HG03432 (cell line): ENCODE data around the gene ADAMTS19.
A peak's percentile ranks its signal among the peaks of the same experiment; 100 is the strongest.
"Not testable (repeated sequence)": the region's sequence is repeated elsewhere in the genome, so short reads cannot be mapped to it uniquely, and the experiment has no call there.

Experiments
- ATAC-seq: cut with Tn5 transposase; IDR thresholded peaks from one replicate; pipeline ENCODE4 v1.9.1; 2021; ENCODE audit warnings: mild to moderate bottlenecking, moderate library complexity; ENCODE audit not compliant: unreplicated experiment

ADAMTS19 gene

DNA sequence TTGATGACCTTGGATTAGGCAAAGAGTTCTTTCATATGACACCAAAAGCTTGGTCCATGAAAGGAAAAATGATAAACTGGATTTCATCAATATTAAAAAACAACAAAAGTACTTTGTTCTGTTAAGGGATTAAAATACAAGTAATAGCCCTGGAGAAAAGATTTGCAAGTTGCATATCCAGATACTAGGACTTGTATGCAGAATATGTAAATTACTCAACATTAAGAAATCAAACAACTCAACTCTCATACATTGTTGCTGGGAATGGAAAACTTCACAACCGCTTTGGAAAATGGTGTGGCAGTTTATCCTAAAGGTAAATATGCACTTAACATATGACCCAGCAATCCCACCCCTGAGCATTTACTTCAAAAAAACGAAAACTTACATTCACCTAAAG is 112.0 kb downstream of the ADAMTS19 start:
- ATAC-seq = no peak

DNA sequence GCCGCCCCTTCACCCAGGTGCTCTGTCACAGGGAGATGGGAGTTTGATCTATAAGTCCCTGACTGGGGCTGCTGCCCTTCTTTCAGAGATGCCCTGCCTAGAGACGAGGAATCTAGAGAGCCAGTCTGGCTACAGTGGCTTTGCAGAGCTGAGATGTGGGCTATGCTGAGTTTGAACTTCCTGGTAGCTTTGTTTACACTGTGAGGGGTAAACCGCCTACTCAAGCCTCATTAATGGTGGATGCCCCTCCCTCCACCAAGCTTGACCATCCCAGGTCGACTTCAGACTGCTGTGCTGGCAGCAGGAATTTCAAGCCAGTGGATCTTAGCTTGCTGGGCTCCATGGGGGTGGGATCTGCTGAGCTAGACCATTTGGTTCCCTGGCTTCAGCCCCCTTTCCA is 124.4 kb downstream of the ADAMTS19 start:
- not testable (repeated sequence) for ATAC-seq

DNA sequence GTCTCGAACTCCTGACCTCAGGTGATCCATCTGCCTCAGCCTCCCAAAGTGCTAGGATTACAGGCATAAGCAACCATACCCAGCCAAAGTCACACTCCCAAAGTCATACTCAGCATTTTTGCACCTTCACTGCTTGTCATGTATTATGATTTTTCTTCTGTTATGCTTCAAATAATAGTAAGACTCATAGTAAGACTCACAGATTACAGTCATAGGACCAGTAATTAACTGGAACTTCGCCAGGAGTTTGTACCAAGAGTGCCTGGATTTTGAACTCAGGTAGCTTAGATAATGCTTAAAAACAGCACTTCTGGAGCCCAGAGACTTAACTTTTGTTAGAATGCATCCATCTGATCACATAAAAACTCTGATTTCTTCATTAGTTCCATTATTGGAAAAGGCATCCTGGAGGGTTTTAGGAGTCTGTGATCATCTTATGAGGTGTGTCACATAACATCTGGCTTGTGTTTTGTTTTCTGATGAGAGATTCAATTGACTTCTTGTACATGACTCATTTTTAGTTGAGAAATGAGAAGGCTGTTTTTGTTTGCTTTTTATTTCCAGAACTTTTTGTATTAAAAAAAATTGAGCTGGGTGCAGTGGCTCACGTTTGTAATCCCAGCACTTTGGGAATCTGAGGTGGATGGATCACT is 131.5 kb downstream of the ADAMTS19 start:
- no peak for ATAC-seq

DNA sequence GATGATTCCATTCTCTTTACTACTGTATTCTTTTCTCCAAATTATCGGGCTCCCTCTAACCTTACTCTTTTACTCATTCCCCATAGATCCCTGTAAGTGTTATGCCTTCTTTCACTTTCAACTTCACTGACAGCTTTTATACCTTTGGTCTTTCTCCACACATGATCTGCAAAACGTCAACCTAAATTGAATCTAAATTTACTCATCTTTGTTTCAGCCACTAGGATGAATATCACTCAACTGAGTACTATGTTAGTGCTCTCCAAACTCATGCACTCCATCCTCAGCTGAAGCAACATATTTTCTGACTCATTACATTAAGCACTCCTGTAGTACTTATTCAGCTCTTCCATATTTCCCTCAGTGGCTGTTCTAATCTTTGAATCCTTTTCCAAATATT is 133.4 kb downstream of the ADAMTS19 start:
- no peak for ATAC-seq

DNA sequence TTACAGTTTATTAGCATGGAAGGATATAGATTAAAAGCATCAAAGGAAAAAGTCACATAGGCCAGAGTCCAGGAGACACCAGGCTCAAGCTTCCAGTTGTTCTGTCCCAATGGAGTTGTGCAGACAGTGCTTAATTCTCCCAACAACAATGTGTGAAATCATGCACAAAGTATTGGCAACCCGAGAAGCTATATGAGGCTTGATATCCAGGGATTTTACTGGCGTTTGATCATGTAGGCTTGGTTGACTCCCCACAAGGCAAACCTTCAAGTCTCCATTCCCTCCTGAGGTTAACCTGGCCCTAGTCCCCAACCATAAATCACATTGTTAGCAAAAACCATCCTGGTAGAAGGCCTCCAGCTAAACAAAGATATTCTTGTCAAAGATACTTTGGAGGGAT is 141.5 kb downstream of the ADAMTS19 start:
- ATAC-seq = no peak

DNA sequence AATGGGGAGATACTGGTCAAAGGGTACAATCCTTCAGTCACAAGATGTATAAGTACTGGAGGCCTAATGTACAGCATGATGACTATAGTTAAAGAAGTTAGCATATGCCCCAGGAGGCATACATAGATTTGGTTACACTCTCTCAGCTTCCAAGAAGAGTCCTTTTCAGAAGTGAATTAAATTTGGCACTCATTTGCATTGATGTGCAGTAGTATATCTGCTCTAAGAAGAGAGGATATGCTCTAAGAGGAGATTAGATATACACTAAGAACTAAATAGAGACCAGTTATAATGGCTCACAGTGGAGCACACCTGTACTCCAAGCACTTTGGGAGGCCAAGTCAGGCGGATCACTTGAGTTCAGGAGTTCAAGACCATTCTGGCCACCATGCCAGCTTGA is 148.3 kb downstream of the ADAMTS19 start:
- no peak for ATAC-seq

DNA sequence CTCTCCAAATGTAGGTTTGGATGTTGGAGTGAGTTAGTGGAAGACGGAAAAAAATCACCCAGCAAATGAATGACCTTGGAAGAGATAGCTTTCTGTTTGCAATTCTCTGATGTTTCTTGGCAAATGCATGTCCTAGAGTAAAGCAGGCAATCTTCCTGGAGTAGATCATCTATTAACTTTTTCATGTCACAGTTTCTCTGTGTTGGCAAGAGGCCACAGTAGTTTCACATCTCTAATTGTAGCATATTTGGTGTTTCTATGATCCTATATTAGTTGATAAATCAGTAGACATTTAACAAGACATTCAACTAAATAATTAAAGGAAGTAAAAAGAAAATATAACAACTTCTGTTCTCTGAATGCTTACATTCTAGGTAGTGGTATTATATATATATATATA is 149.6 kb downstream of the ADAMTS19 start:
- peak; percentile 82 for ATAC-seq

DNA sequence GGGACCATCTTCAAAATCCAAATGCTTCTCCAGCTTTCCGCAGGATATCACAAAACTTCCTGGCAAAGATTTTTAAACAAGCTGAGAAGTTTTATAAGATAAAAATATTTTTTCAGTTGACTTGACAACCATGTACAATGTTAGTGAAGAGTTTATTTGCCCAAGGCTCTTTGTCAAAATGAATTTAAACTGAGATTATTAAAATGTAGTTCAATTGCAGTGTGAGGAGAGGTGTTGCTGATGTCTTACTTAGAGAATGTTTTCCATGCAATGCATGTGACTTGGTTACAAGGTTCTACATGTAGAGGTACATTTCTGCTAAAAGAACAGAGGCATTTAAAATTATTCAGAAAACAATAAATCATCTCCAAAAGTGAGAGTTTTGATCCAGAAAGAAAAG is 156.4 kb downstream of the ADAMTS19 start:
- ATAC-seq = no peak

DNA sequence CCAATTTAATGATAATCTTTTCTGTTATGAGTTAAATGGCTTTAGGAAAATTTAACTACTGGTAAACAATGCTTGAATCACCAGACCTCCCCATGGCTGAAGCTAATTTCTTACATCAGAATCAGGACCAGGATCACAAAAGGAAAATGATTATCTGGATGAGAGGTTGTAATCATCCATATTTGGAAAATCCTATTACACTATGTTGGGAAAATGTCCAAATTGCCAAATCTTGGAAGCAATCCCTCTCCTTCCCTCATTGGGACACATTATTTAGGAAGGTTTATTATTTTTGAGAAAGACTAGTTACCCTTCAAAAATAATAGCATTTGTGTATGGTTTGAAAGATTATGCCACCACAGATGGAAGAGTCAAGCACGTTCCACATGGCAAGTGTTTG is 157.1 kb downstream of the ADAMTS19 start:
- ATAC-seq = no peak

DNA sequence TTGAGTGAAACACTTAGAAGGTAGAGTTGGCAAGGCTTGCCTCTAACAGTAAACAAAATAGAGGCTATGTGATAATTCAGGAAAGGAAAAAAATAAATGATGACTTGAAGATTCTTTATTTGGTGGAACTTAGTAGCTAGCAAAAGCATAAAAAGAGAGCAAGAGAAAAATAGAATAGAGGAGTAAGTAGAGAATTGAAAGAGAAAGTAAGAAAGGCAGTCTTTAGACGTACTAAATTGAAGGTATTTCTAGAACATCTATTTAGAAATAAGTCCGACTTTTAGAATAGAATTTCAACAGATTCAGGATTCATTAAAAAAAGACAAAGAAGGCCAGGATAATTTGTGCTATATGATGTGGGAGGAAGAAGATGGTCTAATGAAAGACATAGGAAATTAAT is 159.7 kb downstream of the ADAMTS19 start:
- ATAC-seq = no peak

DNA sequence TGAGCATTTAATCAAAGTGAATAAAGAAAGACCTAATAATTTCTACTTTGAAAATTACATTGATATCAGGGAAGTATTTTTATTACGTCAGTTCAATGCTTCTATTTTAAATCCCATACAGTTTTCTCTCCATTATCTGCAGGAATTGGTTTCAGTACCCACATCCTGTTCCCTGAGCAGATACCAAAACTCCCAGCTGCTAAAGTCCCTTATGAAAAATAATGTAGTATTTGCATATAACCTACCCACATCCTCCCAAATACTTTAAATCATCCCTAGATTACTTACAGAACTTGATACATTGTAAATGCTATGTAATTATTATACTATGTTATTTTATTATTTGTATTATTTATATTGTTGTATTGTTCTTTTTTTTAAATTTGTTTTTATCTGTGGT is 162.4 kb downstream of the ADAMTS19 start:
- no peak for ATAC-seq

DNA sequence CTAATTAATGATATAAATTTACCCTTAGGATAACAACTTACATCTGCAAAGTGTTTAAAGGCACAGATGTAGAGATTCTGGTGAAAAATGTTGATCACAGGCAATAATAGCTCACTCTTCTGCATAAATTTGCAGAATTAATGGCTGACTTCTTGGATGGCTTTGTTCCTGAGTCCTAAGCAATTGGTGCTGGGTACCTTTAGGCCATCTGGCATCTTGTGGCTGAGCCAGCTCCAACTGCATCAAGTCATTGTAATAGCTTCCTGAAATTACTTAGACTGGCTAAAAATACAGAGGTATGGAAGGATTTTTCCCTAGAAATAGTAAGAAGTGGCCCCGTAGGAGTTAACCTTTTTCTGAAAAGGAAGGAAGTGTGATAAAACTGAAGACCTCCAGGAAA is 169.5 kb downstream of the ADAMTS19 start:
- no peak for ATAC-seq

DNA sequence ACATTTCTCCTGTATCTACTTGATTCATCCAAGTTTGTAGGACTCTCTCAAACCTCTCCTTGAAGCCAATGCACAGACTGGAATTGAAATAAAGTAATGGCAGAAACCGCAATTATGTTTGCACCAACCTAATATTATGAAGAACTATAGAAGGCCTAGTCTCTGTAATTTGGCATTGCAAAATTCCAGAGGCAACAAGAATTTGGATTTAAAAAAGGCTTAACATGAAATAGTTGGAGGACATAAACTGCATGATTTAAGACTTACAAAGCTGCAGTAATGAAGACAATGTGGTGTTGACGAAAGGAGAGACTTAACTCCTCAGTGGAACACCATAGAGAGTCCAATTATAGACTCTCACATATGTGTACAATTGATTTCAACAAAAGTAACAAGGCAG is 170.0 kb downstream of the ADAMTS19 start:
- ATAC-seq = no peak

DNA sequence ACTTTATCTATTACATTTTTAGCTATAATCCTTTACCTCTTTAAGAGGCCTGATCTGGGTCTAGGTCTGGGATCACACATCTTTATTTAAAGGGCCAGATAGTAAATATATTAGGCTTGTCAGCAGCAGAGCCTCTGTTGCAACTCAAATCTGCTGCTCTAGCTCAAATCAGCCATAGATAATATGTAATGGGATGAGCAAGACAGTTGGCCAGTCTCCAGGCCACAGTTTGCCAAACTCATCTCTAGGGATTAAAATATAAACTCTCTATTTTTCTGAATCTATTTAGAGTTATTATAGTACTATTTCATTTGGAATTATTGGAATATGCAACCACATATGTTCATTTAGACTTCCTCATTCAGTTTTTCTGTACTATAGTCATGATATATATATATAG is 171.9 kb downstream of the ADAMTS19 start:
- no peak for ATAC-seq

DNA sequence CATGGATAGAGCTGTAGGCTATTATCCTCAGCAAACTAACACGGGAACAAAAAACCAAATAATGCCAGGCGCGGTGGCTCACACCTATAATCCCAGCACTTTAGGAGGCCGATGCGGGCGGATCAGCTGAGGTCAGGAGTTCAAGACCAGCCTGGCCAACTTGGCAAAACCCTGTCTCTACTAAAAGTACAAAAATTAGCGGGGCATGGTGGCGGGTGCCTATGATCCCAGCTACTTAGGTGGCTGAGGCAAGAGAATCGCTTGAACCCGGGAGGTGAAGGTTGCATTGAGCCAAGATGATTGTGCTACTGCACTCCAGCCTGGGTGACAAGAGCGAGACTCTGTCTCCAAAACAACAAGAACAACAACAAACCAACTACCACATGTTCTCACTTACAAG is 177.4 kb downstream of the ADAMTS19 start:
- ATAC-seq = not testable (repeated sequence)

DNA sequence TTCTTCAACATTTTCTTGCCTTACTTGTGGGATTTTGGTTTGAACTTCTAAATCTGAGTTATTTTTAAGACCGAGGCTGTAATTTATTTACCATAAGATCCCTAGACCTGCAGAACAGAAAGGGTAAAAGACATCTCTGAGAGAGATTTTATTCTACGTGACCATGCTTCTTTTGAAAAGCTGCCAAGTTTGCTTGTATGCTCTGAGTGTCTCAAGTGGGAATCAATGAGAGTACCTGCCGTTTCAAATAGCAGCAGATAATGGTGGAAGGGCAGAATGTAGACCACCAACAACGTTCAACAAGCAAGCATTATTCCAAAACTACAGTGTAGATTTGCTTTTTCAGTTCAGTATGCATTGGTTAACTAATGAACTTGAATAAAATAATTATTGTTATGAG is 179.2 kb downstream of the ADAMTS19 start:
- ATAC-seq = no peak

DNA sequence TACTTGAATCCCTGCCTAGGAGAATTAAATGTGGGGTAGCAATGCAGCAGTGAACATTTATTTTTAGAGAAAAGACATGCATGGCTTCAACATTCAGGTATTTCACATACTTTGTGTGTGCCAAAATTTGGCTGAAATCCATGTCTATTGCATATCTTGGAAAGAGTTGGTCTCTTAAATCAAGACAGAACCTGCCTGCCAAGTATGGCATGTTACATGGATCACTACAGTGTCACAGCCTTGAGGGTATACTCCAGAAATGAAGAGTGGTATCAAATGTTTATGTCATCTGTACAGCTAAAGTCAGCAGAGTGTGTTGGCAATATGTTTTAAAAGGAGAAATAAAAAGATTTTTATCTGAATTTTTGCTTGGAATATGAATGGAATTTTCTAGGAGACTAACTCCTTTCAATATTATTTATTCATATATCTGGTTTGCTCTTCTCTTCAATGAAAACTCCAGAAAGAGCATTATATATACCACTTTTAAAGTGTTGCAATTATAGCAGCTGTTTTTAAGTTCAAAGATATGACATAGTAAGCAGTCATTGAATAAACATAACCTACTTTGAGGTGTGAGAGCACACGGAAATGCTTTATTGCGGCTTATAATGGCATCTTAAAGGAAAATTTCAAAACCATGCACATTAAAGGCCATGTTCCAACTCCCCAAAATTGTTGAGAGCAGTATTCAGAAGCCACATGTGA is 192.4 kb downstream of the ADAMTS19 start:
- ATAC-seq = no peak

DNA sequence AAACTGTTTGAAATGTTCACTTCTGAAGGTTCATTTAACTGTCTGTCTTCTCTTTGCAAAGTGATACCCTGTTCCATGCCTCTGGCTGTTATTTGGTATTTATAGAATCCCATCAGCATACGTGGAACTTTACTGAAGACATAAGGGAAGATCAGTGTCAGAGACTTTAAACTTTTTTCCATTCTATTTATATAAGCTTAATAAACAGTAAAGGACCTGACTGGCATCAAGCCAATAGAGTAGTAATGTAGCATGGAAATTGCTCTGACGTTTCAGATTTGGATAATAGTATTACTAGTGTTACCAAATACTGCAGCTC is 192.9 kb downstream of the ADAMTS19 start:
- ATAC-seq = no peak

DNA sequence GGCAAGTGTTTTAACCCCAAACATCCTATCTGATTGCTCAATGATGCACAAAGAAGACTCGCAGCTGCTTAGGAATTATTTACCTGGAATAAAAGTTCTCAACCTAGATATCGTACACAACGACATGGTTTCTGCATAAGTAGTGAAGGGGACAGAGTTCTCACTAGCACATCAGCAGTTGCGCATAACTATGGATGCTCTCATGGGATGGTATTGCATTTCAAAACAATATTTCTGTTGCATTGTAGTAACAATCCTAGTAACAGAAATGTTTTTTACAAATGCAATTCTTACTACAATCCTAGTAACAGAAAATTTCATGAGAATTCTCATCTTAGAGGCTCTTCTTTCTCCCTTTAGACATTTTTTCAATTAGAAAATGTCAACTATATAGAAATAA is 193.3 kb downstream of the ADAMTS19 start:
- no peak for ATAC-seq

DNA sequence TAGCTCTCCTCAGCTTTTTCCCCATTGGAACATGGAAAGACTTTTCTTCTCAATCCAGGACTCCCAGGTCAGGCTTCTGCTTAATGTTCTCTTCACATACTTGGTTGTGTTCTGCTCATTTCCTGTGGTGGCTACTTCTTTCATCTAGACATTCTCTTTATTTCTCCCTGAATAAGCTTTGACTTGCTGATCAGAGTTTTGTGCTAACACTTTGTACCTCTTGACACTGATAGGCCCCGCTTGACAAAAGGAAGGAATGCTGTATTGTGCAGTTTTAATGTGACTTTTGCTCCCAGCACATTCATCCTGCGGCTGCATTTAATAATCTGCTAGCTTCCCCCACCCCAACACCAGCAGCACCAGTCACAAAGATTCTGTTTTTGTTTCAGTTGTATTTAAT is 196.9 kb downstream of the ADAMTS19 start:
- ATAC-seq = no peak

DNA sequence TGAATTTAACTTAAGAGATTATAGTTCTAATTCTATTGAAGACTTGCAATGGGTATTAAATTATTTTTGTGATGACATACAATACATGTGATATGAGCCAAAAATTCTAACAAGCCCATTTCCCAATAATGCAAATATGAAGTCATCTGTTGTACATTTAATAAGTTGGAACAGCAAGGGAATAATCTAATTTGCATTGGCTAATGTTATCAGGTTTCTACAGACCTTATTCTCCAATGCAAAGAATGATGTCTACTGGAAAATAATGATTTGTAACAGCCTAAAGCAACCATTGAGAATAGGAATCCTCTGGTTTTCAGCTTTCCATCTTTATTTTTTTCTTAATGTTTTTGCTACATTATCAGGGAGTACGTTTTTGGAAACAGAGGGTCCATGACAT is 198.7 kb downstream of the ADAMTS19 start:
- no peak for ATAC-seq

DNA sequence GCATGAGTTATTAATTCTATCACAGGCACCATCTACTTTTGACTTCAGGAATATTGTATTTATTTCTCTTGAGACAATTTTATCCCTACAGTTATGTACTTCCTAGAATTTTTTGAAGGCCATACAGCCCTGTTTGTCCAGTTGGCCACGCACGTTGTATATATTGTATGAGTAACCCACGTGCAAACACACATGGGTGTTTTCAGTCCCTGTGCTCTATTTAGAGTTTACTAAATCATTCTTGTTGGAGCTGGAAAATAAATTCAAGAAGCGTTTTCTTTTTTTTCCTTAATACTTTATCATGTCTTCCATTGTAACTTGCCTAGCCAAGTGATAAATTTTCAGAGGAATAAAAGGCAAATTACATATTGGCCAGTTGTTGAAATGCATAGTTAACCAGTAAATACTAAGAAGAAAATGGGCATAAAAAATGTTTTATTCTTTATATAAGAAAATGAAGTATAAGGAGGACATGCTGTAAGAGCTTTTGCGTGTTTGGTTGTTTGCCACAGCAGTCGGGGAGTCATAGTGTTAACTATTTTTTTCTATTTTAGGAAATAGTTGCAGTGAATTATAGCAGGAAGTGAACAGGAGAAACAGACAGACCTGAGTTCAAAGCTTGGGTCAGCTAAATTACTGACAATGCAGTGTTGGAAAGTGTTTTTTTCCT is 201.4 kb downstream of the ADAMTS19 start:
- ATAC-seq = no peak
